OCI-LY1 (cell line): ENCODE measurements around the gene ZNF80.

Source experiments
- EZH2 ChIP-seq: fragments of 200-600 bp; sonication (generic), shearing (Covaris generic); IDR thresholded peaks from 2 replicates; pipeline ENCODE4 v1.8.0; 2017; ENCODE audit warnings: borderline replicate concordance, mixed run types, mild to moderate bottlenecking, antibody characterized with exemption, low read length, moderate library complexity, mixed read lengths
- TF ChIP-seq, protein P1 (sequence below): fragments of 200-600 bp; sonication (generic), shearing (Covaris generic); IDR thresholded peaks from 2 replicates; pipeline ENCODE4 v1.5.1; 2017; ENCODE audit warnings: mild to moderate bottlenecking, antibody characterized with exemption, low read length, moderate library complexity, mixed read lengths

DNA sequence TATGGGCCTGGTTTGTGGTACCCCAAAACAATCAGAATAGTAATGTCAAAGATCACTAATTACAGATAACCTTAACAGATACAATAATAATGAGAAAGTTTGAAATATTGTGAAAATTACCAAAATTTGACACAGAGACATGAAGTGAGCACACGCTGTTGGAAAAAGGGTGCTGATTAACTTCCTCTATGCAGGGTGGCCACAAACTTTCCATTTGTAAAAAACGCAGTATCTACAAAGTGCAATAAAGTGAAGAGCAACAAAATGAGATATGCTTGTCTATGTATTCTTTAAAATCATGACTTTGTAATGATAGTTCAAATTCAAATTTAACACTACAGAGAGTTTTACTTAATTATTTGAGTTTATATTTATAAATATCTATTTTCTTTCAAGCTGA is 48.9 kb upstream of the ZNF80 start:
- TF ChIP-seq, protein P1, sequence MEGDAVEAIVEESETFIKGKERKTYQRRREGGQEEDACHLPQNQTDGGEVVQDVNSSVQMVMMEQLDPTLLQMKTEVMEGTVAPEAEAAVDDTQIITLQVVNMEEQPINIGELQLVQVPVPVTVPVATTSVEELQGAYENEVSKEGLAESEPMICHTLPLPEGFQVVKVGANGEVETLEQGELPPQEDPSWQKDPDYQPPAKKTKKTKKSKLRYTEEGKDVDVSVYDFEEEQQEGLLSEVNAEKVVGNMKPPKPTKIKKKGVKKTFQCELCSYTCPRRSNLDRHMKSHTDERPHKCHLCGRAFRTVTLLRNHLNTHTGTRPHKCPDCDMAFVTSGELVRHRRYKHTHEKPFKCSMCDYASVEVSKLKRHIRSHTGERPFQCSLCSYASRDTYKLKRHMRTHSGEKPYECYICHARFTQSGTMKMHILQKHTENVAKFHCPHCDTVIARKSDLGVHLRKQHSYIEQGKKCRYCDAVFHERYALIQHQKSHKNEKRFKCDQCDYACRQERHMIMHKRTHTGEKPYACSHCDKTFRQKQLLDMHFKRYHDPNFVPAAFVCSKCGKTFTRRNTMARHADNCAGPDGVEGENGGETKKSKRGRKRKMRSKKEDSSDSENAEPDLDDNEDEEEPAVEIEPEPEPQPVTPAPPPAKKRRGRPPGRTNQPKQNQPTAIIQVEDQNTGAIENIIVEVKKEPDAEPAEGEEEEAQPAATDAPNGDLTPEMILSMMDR: no peak
- no peak for TF ChIP-seq EZH2
